CD4-positive, alpha-beta T cell treated with Interleukin-2 at 100 ng/mL for 4 hours (primary cell): ENCODE data around the gene MCTP1.
A peak's percentile ranks its signal among the peaks of the same experiment; 100 is the strongest.

Experiments
- DNase-seq: peaks from one replicate; pipeline ENCODE4 v3.0.0-alpha.2; 2020; ENCODE audit warnings: low spot score

Gene MCTP1

DNA sequence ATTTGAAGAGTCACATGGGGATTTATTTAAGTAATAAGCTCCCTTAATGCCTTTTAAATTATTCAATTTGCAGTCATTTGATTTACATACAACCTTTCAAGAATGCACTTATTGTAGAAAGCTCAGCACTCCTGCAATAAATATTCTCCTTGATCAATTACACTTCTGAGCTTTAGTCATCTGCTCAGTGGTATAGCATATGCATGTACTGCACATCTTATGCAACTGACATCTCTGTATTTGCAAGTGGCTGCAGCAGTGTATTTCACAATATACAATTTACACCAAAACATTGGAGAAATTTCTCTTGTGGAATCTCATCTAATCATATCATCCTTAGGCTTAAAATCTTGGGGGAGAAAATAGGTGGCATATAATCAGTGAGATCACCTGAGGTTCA, 340.7 kb downstream of the MCTP1 start:
- DNase-seq = no peak

GRCh38 chr5:94941122-94941755, 343.7 kb downstream of the MCTP1 start:
- no peak for DNase-seq

- DNase-seq = no peak
These were observed 352.6 kb downstream of the MCTP1 start for GRCh38 chr5:94932259-94932658.

DNA sequence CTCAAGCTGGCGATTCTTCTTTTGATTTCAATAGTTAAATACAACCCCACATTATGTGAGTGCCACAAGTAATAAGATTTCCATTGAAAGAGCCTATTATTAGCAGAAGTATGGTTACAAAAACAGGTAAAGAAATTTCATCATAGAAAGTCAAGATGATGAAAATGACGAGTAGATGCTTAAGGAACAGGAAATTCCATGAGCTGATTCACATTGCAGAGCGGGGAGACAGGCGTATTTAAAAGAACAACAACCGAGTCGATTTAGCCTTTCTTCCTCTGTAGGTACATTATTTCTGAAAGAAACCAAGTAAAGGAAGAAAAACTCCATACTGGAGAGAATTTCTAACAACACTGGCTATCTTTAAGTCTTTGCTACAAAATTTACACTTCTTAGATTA, 356.0 kb downstream of the MCTP1 start:
- no peak for DNase-seq

GRCh38 chr5:94920570-94920969, 364.3 kb downstream of the MCTP1 start:
- no peak for DNase-seq

DNA sequence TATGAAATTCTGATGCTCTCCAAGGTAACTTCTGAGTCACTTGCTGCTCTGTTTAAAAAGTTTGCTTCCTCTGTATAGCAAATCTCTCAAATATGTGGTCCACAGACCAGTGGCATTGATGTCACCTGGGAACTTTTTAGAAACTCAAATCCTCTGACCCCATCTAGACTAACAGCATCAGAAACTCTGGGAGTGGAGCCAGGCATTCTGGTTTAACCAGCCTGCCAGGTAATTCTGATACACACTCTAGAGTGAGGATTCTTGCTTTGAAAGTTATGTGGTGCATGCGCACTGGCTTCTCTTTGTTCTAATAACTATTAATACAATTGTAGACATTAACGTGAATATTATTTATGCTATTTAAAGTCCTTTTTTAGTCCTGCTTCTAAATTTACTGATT, 368.3 kb downstream of the MCTP1 start:
- DNase-seq = no peak

DNA sequence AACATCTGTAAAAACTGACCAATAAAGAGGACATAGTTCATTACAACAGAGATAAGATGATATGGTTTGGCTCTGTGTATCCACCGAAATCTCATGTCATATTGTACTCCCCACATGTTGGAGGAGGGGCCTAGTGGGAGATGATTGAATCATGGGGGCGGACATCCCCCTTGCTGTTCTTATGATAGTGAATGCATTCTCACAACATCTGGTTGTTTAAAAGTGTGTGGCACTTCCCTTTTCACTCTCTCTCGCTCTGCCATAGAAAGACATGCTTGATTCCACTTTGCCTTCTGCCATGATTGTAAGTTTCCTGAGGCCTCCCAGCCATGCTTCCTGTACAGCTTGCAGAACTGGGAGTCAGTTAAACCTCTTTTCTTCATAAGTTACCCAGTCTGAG, 373.6 kb downstream of the MCTP1 start:
- no peak for DNase-seq

GRCh38 chr5:94910721-94911120, 374.2 kb downstream of the MCTP1 start:
- DNase-seq = no peak

DNA sequence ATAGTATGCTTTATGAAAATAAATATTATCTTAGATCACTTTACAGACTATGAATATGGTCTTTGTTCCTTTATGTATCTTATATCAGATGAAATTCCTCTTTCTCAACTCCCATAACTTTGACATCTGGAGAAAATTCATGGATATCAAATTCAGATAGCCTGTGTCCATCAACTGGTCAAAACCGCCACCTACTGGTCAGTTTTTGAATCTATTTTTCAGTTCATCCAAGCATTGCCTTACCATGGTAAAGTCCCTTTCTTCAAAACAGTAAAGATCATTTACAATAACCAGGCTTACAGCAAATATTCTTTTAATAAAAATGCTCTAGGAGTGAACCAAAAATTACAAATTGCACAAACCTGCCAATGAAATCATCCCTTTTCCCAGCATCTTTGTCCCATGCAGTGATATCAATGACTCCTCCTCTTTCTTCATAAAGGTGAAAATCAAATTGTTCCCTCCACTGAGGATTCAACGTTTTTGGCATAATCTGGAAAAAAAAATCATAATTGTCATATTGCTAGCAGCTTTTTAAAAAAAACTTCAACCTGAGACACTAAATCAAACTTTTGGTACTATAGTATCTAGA, 375.9 kb downstream of the MCTP1 start:
- DNase-seq = peak; percentile 14

- DNase-seq = no peak
These were observed 378.1 kb downstream of the MCTP1 start for GRCh38 chr5:94906750-94907149.

DNA sequence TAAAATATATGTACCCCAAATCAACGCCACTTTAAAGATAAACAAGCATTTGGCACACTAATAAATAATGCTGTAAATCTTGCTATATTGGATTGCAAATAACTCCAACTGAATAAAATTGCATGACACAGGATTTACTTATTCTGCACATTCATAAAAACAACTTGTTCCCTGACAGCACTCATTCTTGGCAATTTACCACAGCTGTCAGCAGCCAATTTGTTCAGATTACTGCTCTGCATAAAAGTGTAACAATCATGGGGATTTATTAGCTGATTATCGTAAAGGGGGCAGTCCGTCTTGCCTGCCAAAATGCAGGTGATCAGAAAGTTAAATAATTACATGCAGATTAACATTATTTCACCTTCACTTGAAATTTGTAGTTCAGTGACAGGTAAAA, 381.2 kb downstream of the MCTP1 start:
- no peak for DNase-seq

GRCh38 chr5:94901191-94901979, 383.5 kb downstream of the MCTP1 start:
- DNase-seq = no peak

DNA sequence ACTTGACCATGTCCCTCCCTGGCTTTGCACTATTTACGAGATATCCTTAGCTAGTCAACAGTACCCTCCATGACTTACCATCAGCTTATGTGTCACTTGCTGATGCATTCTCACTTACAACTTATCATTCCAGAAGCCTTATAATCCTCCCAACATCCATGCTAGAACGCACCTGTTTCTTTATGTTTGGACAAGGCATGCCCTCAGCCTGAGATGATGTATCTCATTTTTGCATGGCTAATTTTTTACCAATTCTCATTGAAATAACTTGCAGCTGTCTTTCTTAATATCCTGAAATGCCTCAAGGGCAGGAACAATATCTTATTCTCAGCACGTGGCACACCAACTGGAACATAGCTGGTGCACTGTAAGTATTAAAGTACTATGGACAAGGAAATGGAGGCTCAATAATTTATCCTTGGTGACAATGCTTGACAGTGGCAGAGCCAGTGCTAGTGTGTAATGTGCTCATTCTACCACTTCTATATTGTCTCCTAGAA, 384.8 kb downstream of the MCTP1 start:
- DNase-seq = no peak

GRCh38 chr5:94893412-94894135, 391.3 kb downstream of the MCTP1 start:
- DNase-seq = no peak

DNA sequence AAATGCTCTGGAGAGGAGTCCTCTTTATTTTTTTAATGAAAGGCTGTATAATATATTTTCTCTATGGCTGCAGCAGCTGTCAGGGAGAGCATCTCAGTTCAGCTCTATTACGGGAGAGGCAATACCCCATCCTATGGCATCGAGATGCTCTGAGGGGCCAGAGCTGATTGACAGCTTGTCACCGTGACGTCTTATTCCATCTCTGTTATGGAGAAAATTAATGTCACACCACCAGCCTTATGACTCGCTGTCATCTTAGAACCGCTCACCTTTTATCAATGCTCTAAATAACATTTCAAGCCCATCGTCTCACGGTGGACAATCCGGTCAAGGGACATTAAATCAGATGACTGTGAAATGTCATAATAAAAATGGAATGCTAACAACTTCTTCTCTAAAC, 392.9 kb downstream of the MCTP1 start:
- DNase-seq = no peak

DNA sequence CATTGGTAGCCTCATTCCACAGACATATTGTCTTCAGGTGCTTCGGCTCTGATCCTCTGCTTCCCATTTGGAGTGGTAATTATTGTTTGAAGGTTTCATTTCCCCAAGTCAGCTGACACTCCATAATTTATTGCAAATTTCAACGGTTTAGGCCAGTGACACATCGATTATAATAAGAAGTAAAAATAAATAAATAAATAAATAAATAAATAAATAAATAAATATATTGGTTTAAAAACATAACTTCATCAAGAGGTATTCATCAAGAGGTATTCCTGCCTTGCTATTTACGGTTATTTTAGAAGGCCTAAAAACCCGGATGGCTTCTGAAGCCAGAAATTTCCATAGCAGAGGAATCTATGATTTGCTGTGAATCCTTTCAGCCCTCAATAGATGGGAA, 393.3 kb downstream of the MCTP1 start:
- no peak for DNase-seq

GRCh38 chr5:94890907-94891306, 394.0 kb downstream of the MCTP1 start:
- DNase-seq = no peak

DNA sequence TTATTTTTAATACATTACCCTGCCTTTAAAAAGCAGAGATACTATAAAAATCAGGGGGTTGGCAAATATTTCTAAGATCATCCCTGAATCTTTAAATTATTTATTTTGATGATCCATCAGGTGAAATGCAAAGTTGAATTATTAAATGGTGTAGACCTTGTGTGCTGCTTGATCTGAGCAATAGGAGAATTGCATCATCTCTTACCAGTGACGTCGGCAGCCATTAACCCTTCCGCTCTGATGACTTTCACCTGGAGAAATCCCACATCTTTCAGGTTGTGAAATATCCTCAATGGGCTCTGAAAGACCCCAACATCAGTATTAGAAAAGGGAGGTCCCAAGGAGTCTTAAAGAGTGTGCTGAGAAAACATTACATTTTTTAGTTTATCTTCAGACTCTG, 396.2 kb downstream of the MCTP1 start:
- DNase-seq = no peak

DNA sequence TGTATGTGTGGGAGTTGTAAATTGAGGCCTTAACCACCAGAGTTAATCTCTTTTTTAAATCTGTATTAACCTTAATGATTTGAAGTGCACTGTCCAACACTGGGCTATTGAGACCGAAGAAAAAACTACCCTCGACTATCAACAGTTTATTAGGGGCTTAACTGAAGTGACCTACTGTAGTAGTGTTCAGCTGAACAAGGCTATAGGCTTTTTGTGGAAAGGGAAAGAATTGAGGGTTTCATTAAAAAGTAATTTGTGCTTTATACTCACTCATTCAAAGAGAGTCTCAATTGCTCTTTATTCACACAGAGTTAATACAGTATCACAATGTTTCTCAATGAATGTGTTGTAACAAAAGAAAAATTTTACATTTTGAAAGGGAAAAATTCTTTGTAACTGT, 399.0 kb downstream of the MCTP1 start:
- no peak for DNase-seq

- DNase-seq = no peak
These were observed 400.6 kb downstream of the MCTP1 start for GRCh38 chr5:94884311-94884710.

DNA sequence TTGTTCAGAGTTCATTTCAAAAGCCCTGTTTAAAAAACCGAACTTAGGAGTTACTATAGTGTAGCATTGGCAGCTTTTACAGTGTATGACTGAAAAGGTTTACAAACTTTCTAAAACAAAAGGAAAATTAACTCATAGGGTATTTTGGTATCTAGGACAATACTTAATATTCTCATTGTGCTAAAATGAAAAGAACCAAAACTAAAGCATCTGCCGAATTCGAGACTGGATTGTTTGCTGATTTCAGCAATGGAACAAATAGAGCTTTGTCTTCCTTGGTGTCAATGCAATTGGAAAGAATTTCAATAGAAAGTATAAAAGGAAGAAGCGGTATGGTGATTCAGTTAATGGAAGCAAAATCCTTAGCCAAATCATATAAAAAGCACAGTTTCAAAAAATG, 412.4 kb downstream of the MCTP1 start:
- no peak for DNase-seq

DNA sequence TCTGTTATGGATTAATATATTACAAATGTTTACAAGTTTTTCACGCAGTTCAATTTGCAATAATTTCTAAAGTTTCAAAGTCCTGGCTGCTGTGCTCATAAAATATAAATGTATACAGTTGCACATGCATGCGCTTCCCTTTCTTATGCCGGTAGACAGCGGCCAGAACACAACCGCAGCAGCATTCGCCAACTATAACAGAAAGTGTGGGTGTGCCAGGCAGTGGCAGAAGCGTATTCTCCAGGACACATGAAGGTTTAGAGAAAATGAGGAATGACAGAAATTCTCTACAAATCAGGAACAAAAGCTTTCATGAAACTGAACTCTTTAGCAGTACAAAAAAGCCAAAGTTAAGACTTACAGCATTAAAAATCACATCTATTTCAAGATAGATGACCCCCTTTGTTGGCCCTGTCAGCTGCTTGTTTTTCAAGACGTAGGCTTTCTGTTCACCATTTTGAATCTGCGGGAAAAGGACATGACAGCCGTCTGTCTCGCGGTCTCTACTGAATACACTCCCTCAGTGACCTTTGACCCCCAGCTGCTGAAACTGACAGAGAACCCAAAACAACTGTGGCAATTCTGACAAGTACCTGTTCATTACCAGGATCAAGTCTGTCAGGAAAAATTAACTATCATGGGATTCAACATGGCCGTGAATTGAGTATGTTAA, 414.2 kb downstream of the MCTP1 start:
- DNase-seq = no peak
